UCSD-AML1 (cell line): ENCODE measurements around the gene AACS.
"Not testable (repeated sequence)": the region's sequence is repeated elsewhere in the genome, so short reads cannot be mapped to it uniquely, and the experiment has no call there.

ENCODE experiments used
- DNase-seq: peaks from one replicate; lab custom pipeline; 2025; ENCODE audit not compliant: unreplicated experiment; lab: John Stamatoyannopoulos, UW

The AACS gene

DNA sequence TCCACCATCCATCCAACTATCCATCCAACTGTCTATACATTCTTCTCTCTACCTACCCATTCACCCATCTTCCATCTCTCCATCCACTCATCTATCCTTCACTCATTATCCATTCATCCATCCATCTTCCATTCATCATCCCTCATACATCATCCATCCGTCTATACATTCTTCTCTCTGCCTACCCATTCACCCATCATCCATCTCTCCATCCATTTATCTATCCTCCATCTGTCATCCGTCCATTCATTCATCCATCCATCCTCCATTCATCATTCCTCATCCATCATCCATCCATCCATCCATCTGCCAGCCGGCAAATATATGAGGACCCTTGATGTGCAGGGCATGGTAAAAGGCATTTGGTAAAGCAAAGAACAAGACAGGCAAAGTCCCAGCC is 25.2 kb downstream of the AACS start:
- DNase-seq: no peak

DNA sequence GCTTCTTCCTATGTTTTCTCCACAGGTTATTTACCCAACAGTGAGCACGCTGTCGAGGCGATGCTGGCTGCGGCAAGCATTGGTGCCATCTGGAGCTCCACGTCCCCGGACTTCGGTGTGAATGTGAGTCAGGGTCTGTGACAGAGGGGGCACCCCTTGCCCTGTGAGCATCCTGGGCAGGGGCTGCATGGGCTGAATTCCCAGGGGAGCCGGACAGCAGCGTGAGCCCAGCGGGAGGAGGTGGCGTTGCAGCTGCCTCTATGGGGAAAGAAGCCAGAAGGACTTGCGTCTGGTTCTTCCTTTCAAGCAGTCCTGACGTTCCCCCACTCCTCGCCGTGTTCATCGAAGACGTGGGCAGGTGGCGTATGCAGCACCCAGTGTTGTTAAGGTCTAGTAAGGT is 26.2 kb downstream of the AACS start:
- DNase-seq: no peak

DNA sequence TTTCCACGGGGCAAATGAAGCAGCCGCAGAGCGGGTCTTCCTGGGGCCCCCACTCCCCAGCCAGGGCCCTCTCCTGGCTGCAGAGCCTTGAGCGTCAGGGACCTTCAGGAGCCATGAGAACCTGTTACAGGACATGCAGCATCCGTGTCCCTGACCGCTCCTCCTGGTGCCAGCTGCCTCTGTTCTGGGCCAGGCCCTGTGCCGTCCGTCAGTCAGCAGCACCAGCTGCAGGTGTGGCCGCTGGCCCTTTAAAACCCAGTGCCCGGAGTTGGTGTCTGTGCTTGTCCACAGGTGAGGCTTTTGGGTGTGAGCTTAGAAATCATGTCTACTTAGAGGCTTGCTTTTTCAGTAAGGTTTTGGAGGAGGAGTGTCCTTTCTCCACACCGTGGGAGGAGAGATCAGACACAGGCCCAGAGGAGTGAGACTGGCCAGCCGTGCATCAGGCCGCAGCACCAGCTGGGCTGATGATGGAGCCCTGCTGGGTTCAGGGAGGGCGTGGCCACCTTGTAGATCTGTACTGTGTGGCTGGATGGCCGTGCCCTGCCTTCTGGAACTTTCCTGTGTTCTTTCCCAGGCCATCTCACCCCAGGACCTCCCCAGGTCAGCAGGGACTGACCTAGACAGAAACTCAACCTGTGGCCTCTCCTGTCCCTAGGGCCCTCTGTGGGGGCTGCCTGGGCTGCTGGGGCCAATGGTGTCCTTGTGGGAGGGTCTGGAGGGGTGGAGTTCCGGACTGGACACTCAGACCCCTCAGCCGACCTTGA is 27.1 kb downstream of the AACS start:
- DNase-seq: no peak

DNA sequence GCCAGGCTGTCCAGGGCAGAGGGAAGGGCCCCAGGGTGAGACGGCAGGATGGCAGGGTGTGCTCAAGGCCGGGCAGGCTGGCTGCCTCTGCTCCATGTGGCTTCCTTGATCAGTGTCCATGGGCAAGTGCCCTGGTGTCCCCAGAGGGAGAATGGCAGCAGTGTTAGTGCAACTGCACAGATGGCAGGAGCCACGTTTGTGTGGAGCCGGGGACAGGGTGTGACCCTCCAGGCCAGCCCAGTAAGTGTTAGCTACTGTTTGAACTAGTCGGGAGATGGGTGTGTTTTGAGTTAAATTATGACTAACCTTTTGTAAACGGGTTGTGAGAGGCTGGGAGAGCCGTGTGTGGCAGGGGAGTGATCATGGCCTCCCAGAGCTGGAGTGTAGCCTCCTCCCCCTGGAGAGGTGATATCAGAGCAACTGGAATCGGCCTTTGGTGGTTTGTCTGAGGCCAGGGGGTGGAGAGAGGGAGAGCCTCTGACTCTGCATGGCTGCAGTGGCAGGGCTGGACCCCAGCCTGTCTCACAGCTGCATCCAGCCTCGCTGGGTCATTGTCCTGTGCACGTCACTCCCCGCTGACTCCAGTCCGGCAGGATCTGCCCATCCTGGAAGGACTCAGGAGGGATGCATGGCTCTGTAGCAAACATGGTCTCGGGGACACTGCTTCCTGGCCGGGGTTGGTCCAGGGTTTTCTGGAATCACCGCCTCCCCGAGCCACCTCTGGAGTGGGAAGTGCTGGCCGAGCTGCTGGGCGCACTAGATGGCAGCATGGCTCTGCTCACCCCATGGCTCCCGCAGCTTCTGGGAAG is 27.8 kb downstream of the AACS start:
- no peak for DNase-seq

DNA sequence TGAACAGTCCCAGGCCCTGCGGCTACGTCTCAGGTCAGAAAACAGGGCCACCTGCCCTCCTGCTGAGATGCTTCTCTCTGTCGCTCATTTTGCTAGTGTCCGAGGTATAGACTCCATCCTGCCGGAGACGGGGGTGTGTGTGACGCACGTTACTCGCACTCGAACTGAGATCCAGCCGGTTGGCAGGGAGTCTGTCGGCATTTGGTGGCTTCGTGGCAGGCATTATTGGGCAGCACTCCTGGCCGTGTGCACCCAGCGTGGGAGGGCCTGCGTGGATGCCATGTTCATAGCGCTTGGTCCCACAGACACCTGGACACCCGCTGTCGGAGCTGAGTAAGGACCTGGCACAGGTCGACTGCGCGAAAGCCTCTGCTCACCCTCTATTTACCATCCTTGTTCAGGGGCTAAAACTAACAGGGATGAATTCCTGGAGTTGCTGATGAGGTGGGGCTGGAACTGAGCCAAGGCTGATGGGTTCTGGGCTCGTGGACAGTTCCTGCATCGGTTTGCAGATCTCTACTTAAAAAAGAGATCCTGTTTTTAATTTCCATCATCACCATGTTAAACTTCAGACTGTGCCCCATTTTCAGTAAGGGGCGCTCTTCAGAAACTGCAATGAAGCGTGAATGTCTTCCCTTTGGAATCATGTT is 28.6 kb downstream of the AACS start:
- DNase-seq: no peak

DNA sequence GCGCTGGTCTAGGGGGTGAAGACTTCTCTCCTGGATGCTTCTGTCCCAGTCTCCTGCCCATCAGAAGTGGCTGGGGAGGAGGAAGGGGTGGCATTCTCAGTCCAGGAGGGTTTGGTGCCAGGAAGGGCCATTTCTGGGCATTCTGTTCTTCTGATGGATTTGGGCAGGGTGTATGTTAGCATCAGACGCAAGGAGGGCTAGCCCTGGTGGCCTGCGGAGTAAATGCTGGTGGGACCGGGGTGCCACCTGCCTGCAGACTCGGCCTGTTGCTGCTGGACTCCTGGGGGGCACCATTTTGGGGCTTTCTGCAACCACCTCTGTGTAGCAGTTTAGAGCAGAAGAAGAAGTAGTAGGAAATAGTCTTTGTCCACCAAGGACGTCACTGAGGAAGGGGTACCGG is 31.7 kb downstream of the AACS start:
- no peak for DNase-seq

DNA sequence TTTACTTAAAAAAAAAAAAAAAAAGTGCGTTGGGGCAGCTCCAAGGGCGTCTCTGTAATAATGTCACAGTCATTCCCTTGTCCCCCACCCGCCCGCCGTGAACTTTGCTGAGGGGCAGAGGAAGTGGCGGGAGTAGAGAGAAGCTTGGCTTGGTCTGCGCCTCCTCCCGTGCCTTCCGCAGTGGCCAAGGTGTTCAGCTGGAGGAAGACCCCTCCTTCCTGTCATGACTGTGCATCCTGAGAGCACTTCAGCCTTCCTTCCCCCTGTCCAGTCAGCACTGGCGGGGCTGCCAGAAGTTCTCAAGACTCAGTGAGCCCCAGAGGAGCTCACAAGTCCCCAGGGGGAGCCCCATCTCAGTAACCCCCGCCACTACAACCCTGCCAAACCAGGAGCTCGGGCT is 32.2 kb downstream of the AACS start:
- DNase-seq: peak; percentile 21

DNA sequence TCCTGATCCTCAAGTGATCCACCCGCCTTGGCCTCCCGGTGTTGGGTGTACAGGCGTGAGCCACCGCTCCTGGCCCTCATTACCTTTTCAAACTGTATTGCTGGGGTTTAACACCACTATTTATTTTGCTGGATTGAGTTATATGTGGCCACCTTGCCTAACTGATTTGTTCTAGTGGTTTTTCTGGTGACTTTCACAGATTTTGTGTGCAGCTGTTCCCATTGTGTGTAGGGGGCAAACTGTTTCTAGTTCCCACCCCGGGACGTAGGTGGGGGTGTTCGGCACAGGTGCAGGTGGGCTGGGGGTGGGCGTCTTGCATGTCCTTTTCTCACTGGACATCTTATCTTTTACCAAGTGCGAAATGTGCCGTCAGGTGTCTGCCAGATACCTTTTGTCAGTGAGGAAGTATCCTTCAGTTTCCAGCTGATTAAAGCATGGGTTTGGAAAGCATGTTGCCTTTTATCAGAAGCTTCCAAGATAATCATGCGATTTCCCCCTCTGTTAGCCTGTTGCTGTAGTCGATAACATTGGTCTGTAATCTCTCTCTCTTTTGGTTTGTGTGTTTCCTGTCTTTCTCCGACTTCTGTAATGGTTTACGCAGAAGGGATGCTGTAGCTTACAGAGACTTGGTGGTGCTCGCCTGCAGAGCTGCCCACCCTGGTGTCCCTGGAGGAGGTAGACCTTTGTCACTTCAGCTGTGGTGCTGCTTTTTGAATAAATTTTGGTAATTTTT is 33.6 kb downstream of the AACS start:
- no peak for DNase-seq

DNA sequence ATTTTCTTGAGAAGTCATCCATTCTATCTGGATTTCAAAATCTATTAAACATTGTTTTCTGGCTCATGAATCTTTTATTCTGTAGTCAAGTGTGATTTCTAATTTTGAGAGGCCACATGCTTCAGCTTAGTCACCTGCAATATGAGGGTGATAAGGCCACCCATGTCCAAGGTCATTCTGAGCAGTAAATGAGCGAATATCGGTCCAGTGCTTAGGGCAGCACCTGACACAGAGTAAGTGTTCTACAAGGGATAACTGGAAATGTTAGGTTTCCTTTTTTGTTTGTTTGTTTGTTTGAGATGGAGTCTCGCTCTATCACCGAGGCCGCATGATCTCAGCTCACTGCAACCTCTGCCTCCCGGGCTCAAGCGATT is 34.2 kb downstream of the AACS start:
- no peak for DNase-seq

DNA sequence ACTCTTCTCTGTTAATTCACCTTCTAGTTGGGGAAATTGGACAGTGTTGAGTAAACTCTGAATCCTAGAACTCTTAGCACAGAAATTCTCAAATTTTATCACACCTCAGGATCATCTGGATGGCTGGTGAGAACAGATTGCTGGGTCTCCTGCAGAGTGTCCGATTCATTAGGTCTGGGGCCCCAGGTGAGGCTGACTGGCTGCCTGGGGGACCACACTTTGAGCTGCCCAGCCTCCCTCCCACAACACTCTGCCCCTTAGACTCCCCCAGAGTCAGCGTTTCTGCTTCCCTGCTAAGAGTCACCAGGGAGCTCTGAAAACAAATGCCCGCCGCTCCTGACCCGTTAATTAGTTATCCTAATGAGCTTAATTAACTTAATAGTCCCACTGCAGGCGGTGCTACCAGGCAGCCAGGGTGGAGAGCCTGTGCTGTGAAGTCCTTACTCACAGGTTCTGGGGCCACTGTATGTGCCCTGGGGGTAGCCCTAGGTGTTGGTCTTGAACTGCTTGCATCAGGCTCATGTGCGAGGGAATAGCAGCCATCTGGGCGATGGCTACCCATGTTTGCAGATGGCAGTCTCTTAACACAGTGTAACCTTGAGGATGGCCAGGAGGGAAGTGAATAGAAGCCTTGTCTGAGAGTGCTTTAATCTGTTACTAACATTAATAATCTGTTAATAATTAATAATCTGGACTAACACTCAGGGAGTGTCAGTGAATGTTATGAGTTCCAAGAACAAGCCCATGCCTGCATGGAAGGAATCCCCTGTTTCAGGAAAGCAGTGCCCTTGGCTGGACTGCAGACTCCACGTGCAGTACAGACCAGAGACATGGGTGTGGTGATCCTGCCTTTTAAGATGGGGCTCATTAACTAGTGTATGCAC is 35.6 kb downstream of the AACS start:
- DNase-seq: no peak

DNA sequence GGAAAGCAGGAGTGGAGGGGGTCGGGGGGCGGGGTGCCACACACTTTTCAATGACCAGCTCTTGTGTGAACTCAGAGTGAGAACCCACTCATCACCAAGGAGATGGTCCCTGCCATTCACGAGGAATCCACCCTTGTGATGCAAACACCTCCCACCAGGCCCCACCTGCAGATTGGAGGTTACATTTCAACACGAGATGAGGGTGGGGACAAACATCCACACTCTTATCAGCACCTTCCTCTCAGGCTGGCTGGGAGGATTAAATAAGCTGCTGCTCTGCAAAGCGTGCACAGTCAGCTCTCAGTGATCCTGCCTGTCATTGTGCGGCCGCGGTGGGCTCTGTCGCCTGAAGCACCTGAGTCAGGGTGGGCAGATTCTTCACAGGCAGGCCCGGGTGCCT is 39.7 kb downstream of the AACS start:
- DNase-seq: no peak

DNA sequence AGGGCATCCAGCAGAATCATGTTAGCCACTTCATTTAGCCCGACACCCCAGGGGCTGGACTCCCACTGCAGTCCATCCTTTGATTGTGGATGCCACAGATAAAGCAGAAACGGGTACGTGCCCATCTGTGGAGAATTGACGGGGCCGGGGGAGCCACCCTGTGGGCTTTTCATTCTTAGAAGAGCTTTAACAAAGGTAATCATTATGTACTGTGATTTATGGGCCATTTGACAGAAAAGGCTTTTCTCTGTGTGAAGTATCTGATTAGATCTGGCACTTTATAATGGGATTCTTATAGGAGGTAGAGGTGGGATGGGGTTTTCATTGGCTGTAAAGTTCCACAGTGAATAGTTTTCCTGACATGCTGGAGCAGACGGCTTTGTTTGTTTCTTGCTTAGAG is 40.4 kb downstream of the AACS start:
- no peak for DNase-seq

DNA sequence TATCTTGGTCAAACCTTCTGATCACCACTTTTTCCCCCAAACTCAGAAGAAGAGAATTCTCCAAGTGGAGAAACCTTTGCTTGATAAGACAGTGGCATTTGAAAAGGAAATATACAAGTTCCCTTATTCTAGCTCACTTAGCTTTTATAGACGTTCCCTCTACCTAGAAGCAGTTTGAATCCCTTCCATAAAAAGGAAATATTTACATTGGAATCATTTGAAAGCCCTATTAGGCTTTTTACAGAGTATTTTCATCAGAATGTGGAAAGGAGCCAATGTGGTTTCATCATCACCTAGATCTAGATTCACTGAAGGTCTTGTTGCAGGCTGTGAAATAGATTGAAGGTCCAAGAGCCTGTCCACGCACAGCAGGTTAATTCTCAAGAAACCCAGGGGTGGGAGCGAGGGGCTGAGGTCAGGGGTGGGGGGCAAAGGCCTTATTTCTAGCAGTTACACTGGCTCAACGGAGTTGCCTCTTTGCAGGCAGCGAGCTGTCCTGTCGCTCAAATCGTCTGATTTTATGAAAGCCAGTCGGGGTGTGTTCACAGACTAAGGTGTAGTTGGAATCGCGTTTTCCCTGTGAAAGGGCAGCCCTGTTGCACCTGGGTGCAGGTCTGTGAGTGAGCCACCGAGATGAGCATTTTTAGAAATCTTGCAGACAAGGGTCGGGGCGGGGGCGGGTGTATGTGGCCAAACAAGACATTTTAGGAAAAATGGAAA is 45.6 kb downstream of the AACS start:
- DNase-seq: no peak

DNA sequence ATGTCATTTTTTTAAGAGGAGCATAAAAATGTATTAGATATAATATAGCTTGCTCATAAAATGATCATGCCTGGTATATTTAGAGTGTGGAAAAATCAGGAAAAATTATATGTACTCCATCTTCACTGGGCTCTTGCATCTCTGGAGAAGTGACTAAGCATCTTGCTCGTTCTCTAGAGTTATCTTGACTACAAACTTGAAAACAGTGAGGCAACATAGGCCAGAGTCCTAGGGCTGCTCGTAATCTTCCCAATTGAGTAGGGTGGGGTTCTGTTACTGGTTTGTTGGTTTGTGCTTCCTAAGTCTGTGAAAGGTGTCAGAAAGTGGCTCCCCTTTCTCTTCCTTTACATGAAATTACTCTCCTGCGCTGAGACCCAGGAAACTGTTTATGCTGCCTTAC is 46.2 kb downstream of the AACS start:
- DNase-seq: no peak

DNA sequence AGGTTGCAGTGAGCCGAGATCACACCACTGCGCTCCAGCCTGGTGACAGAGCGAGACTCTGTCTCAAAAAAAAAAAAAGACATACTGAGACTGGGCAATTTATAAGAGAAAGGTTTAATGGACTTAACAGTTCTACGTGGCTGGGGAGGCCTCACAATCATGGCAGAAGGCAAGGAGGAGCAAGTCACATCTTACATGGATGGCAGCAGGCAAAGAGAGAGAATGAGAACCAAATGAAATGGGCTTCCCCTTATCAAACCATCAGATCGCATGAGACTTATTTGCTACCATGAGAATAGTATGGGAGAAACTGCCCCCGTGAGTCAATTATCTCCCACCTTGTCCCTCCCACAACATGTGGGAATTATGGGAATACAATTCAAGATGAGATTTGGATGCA is 47.4 kb downstream of the AACS start:
- DNase-seq: not testable (repeated sequence)

DNA sequence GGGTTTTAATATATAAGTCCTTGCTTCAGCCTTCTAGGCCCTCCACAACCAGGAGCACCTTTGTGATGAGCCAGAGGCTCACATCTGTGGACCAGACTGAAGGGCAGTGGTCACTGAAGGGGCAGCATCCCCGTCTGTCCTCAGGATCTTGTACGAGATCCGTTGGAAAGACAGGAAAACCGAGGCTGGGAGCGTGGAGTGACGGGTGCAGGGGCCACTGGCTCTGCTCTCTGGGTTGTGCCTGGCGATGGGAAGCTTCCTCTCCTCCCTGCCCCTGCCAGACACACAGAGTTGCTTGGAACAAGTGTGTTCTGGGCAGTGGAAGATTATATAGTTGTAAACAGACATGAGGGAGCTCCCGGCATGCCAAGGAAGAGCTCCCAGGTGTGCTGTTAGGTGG is 48.0 kb downstream of the AACS start:
- DNase-seq: no peak

DNA sequence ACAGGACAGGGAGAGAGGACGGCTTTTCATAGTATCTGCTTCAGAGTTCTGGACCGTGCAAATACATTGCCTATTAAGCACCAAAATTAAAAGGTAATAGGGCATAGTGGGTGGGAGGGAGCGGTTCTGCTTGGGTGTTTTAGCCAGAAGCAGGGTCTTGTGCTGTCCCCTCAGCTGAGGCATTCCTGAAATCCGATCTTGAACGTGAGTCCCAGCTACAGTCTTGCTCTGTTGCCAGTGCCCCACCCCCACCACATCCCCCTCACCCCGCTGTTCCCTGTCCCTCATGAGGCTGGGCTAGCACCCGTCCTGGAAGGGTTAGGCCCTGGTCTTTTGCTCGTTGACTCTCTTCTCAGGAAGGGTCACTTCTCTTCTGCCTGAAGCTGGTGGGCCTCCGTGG is 48.6 kb downstream of the AACS start:
- no peak for DNase-seq

DNA sequence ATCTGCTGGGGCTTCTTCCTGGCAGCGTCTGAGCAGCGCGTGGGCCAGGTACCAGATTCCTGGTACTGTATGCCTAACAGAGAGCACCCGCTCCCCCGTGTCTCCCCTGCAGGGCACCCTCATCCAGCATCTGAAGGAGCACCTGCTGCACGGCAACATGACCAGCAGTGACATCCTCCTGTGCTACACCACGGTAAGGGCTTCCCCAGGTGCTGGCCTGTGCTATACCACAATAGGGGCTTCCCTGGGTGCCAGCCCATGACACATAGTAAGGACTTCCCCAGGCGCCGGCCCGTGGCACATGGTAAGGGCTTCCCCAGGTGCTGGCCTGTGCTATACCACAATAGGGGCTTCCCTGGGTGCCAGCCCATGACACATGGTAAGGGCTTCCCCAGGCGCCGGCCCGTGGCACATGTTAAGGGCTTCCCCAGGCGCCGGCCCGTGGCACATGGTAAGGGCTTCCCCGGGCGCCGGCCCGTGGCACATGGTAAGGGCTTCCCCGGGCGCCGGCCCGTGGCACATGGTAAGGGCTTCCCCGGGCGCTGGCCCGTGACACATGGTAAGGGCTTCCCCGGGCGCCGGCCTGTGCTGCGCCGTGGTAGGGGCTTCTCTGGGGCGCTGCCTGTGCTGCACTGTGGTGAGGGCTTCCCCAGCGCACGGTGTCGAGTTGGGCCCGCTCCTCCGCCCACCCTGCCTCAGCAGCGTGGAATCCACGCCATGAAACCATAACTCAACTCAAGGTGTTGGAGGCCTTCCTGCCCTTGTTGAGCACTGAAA is 49.3 kb downstream of the AACS start:
- DNase-seq: no peak

DNA sequence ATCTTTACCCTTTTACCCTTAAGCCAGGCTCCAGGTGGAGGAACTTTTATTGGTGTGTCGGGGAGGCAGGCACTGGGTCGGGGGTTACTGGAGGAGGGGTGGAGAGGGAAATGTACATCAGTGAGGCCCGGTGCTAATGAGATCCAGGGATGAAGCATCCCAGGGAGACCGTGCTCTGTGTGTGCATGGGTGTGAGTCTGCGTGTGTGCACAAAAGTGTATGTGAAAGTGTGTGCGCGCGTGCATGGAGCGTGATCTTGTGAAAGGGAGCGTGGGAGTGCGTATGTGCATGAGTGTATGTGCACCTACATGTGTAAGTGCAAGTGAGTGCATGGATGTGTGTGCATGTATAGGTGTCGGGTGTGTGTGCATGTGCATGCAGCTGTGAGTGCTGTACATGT is 55.3 kb downstream of the AACS start:
- no peak for DNase-seq
